Osteoblast (primary cell): Measurements from ENCODE around the gene MIAT. TPM values are rescaled to one million over a fixed set of nuclear protein-coding genes. Genes with fewer than 3 reads are reported as not detected.

ENCODE experiments used
- DNase-seq: peaks from one replicate; pipeline ENCODE4 v3.0.0; 2011; ENCODE audit warnings: low spot score, mixed read lengths; ENCODE audit not compliant: insufficient read length; ENCODE audit errors: missing footprints
- H2AFZ ChIP-seq: 2 replicates; pipeline ENCODE4 v1.6.0; 2011; ENCODE audit warnings: mild to moderate bottlenecking, low read length
- H3K27ac ChIP-seq: 2 replicates; pipeline ENCODE4 v1.5.1; 2011; ENCODE audit warnings: mild to moderate bottlenecking, low read depth, low read length, moderate library complexity
- H3K27me3 ChIP-seq: 2 replicates; pipeline ENCODE4 v1.6.0; 2012; ENCODE audit warnings: mild to moderate bottlenecking, control low read depth, inconsistent platforms, low read length, moderate library complexity; ENCODE audit not compliant: insufficient read depth
- H3K36me3 ChIP-seq: 2 replicates; pipeline ENCODE4 v1.5.1; 2011; ENCODE audit warnings: mild to moderate bottlenecking, low read length, control low read depth, moderate library complexity; ENCODE audit not compliant: insufficient read depth
- H3K4me1 ChIP-seq: 2 replicates; pipeline ENCODE4 v1.5.1; 2011; ENCODE audit warnings: mild to moderate bottlenecking, low read length, control low read depth, moderate library complexity; ENCODE audit not compliant: insufficient read depth
- H3K4me2 ChIP-seq: 2 replicates; pipeline ENCODE4 v1.6.0; 2011; ENCODE audit warnings: mild to moderate bottlenecking, low read length; ENCODE audit not compliant: insufficient read depth
- H3K4me3 ChIP-seq: fragments of 200-600 bp; sonication (generic); 3 replicates; pipeline ENCODE4 v1.5.1; 2012; ENCODE audit warnings: mild to moderate bottlenecking, low read length, inconsistent platforms; ENCODE audit not compliant: insufficient read depth
- H3K79me2 ChIP-seq: 2 replicates; pipeline ENCODE4 v1.6.0; 2012; ENCODE audit warnings: mild to moderate bottlenecking, low read length, control low read depth, inconsistent platforms; ENCODE audit not compliant: insufficient read depth
- H3K9me3 ChIP-seq: 2 replicates; pipeline ENCODE4 v1.5.1; 2011; ENCODE audit warnings: low read depth, low read length, control low read depth
- H4K20me1 ChIP-seq: 2 replicates; pipeline ENCODE4 v1.6.0; 2012; ENCODE audit warnings: mild to moderate bottlenecking, low read length, control low read depth; ENCODE audit not compliant: insufficient read depth
- total RNA-seq: library from RNA; depleted of rRNA; stranded (reverse); fragments of >200 nt; gene quantifications from 2 replicates; pipeline ENCODE4 v1.2.3, GENCODE V29; 2012
- TF ChIP-seq, protein P1 (sequence below): IDR thresholded peaks from 2 replicates; pipeline ENCODE4 v1.5.1; 2011; ENCODE audit warnings: mild to moderate bottlenecking, low read depth, low read length, moderate library complexity; ENCODE audit errors: extremely low read depth

Gene MIAT
- total RNA-seq, 1 donor: 1.8 TPM

DNA sequence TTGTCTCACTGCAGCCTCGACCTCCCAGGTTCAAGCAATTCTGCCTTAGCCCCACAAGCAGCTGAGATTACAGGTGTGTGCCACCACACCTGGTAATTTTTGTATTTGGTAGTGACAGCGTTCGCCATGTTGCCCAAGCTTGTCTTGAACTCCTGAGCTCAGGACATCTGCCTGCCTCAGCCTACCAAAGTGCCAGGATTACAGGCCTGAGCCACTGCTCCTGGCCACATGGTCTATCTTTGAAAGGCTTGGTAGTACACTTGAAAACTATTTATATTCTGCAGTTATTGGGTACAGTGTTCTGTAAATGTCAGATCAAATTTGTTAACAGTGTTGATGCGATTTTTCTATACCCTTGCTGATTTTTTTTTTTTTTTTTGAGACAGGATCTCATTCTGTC lies 26.1 kb upstream of the MIAT start:
- DNase-seq: no peak
- Histone ChIP-seq H3K4me3 (no peak overlapping the region), H3K27ac (no peak overlapping the region), H4K20me1 (no peaks in the 10 kb centered on the region), H3K27me3 (peaks cover 10% of the 10 kb centered on the region), H2AFZ (no peak overlapping the region), H3K4me1 (no peaks in the 10 kb centered on the region), H3K4me2 (no peak overlapping the region), H3K9me3 (no peaks in the 10 kb centered on the region), H3K36me3 (no peaks in the 10 kb centered on the region), H3K79me2 (no peaks in the 10 kb centered on the region)
- TF ChIP-seq, protein P1, sequence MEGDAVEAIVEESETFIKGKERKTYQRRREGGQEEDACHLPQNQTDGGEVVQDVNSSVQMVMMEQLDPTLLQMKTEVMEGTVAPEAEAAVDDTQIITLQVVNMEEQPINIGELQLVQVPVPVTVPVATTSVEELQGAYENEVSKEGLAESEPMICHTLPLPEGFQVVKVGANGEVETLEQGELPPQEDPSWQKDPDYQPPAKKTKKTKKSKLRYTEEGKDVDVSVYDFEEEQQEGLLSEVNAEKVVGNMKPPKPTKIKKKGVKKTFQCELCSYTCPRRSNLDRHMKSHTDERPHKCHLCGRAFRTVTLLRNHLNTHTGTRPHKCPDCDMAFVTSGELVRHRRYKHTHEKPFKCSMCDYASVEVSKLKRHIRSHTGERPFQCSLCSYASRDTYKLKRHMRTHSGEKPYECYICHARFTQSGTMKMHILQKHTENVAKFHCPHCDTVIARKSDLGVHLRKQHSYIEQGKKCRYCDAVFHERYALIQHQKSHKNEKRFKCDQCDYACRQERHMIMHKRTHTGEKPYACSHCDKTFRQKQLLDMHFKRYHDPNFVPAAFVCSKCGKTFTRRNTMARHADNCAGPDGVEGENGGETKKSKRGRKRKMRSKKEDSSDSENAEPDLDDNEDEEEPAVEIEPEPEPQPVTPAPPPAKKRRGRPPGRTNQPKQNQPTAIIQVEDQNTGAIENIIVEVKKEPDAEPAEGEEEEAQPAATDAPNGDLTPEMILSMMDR: no peak

DNA sequence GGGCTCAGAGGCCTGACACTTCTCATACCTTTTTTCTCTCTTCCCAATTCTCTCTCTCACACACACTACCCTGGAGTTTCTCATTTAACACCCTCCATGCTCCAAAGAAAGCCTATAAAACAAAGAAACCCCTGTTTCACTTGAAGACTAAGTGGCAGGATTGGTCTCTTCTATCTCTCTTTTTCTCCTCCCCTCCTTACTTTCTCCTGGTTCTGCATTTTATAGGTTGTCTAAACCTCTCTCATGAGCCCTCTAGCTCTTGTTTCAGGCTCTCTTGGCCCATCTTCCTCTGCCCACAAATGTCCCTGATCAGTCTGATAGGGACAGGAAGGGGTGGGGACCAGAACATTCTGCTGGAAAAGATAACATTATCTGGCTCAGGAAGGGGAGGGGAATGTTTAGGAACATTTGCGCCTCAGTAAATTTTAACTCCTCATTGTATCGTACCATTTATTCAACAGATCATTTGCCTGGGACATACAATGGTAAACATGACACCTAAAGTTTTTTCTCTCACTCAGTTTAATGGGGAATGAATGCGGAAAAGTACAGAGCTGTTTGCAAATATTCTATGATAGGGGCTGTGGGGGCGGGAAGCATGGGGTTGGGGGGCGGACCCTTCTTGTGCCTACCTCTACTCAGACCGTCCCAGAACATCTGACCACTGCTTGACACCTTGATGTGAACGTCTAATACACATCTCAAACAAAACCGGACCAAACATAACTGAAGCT lies 24.8 kb upstream of the MIAT start:
- Histone ChIP-seq H4K20me1 (no peaks in the 10 kb centered on the region), H3K4me1 (no peaks in the 10 kb centered on the region), H2AFZ (no peak overlapping the region), H3K36me3 (no peaks in the 10 kb centered on the region), H3K79me2 (no peaks in the 10 kb centered on the region), H3K27ac (no peak overlapping the region), H3K4me3 (no peak overlapping the region), H3K9me3 (no peaks in the 10 kb centered on the region), H3K27me3 (peaks cover 3% of the 10 kb centered on the region), H3K4me2 (no peak overlapping the region)
- DNase-seq: peak; percentile 29
- TF ChIP-seq, protein P1: no peak

DNA sequence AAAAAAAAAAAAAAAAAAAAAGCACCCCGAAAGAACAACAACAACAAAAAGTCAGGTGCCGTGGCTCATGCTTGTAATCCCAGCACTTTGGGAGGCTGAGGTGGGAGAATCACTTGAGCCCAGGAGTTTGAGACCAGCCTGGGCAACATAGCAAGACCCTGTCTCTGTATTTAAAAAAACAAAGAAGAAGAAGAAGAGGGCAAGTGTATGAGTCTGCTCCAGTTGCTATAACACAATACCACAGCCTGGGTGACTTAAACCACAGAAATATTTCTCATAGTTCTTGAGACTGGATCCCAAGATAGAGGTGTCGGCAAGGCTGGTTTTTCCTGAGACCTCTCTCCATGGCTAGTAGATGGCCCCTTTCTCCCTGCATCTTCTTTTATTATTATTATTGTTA lies 23.2 kb upstream of the MIAT start:
- Histone ChIP-seq H3K79me2 (no peaks in the 10 kb centered on the region), H3K9me3 (no peaks in the 10 kb centered on the region), H3K27ac (no peak overlapping the region), H3K36me3 (no peaks in the 10 kb centered on the region), H3K4me1 (no peaks in the 10 kb centered on the region), H4K20me1 (no peaks in the 10 kb centered on the region), H2AFZ (no peak overlapping the region), H3K4me3 (no peak overlapping the region), H3K4me2 (no peak overlapping the region), H3K27me3 (peaks cover 9% of the 10 kb centered on the region)
- no peak for DNase-seq
- TF ChIP-seq, protein P1: no peak

DNA sequence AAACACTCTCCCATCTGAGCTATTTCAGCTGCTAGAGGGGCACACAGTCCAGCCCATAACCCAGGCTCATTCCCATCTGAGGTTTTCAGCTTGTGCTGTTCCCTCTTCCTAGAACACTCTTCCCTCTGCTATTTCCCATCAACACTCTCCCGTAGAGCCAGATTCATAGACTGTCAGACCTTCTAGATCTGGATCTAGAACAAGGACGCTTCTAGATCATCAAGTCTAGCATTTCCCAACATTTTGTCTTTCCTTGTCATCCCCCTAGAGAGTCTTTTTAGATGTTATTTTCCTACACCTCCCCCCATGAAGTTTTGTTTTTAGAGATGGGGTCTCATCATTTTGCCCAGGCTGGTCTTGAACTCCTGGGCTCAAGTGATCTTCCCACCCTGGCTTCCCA lies 22.3 kb upstream of the MIAT start:
- no peaks in the 10 kb centered on the region for H3K9me3 ChIP-seq
- no peak for DNase-seq
- peaks cover 11% of the 10 kb centered on the region for H3K27me3 ChIP-seq
- no peak overlapping the region for H3K27ac ChIP-seq
- no peaks in the 10 kb centered on the region for H3K36me3 ChIP-seq
- no peaks in the 10 kb centered on the region for H3K4me1 ChIP-seq
- TF ChIP-seq, protein P1: no peak
- H3K4me2 ChIP-seq: no peak overlapping the region
- H4K20me1 ChIP-seq: no peaks in the 10 kb centered on the region
- no peaks in the 10 kb centered on the region for H3K79me2 ChIP-seq
- H3K4me3 ChIP-seq: no peak overlapping the region
- H2AFZ ChIP-seq: no peak overlapping the region
